Ovary (tissue), 3 donors: ENCODE data around the gene SH3BGRL3.

Experiments
- EP300 ChIP-seq: sonication (generic); formaldehyde crosslinking; IDR thresholded peaks from one replicate; pipeline ENCODE4 v1.6.1; 2017; ENCODE audit warnings: antibody characterized with exemption
- POLR2A ChIP-seq: fragments of 450-650 bp; IDR thresholded peaks from one replicate; pipeline ENCODE4 v1.6.1; 2017; ENCODE audit warnings: antibody characterized with exemption, mild to moderate bottlenecking, moderate library complexity
- TF ChIP-seq, protein P1 (sequence below), 3 donors: fragments of 450-650 bp in 2 of 3; fragments of 200-600 bp in 1 of 3; IDR thresholded peaks; one replicate each; pipeline versions ENCODE4 v1.5.1 to v1.8.0; 2016 to 2022; ENCODE audit warnings: antibody characterized with exemption in 3 of 3, mild to moderate bottlenecking in 1 of 3
- donor health status: DM: no; HTN: no; CAD: no.

DNA sequence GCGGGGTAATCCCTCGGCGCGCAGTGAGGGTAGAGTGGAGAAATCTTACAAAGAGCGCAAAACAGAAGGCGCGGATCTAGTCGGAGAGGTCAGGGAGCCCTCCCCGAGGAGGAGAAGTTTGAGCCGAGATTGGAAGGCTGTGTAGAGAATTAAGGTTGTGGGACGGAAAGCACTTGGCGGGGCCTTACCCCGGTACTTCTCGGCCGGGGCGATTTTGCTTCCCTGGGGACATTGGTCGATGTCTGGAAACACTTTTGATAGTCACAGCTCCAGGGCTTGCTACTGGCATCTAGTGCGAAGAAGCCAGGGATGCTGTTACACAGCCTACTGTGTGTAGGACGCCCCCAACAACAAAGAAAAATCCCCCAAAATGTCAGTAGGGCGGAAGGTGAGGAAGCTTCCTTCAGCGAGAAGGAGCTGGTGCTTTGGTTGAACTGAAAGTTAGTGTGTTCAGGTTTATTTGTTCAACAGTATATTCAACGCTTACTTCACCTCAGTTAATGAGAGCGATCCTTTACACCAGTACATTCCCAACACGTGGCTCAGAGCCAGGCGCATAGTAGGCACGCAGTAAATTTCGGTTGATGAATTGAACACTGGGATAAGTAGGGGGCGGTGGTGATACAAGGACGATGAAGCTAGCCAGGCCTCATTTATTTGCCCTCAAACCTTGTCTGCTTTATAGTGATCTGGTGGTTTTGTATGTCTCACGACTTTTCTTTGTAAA lies 45.1 kb upstream of the SH3BGRL3 start:
- TF ChIP-seq, protein P1, sequence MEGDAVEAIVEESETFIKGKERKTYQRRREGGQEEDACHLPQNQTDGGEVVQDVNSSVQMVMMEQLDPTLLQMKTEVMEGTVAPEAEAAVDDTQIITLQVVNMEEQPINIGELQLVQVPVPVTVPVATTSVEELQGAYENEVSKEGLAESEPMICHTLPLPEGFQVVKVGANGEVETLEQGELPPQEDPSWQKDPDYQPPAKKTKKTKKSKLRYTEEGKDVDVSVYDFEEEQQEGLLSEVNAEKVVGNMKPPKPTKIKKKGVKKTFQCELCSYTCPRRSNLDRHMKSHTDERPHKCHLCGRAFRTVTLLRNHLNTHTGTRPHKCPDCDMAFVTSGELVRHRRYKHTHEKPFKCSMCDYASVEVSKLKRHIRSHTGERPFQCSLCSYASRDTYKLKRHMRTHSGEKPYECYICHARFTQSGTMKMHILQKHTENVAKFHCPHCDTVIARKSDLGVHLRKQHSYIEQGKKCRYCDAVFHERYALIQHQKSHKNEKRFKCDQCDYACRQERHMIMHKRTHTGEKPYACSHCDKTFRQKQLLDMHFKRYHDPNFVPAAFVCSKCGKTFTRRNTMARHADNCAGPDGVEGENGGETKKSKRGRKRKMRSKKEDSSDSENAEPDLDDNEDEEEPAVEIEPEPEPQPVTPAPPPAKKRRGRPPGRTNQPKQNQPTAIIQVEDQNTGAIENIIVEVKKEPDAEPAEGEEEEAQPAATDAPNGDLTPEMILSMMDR (IDR thresholded peaks at IDR 0.05), result no peak
- TF ChIP-seq POLR2A (no peak), EP300 (no peak)
